Mucosa of rectum (tissue), 2 donors: ENCODE results near the gene FAM193A.

Experiments
- H3K27ac ChIP-seq, 2 donors: one replicate each; pipeline ENCODE4 v1.7.0; 2013; ENCODE audit warnings: inconsistent platforms in 2 of 2, low read depth in 2 of 2, low read length in 2 of 2
- H3K27me3 ChIP-seq, 2 donors: one replicate each; pipeline ENCODE4 v1.7.0; 2013; ENCODE audit warnings: low read length in 2 of 2; ENCODE audit not compliant: control insufficient read depth in 2 of 2, insufficient read depth in 2 of 2
- H3K36me3 ChIP-seq, 2 donors: one replicate each; pipeline ENCODE4 v1.7.0; 2013; ENCODE audit warnings: low read length in 2 of 2; ENCODE audit not compliant: control insufficient read depth in 2 of 2, insufficient read depth in 2 of 2
- H3K4me1 ChIP-seq, 2 donors: one replicate each; pipeline ENCODE4 v1.7.0; 2013; ENCODE audit warnings: low read length in 2 of 2, mild to moderate bottlenecking in 1 of 2; ENCODE audit not compliant: control insufficient read depth in 2 of 2, insufficient read depth in 2 of 2
- H3K4me3 ChIP-seq, 2 donors: one replicate each; pipeline ENCODE4 v1.7.0; 2013; ENCODE audit warnings: low read length in 2 of 2
- H3K9ac ChIP-seq, 2 donors: one replicate each; pipeline ENCODE4 v1.7.0; 2013; ENCODE audit warnings: low read length in 2 of 2, low read depth in 1 of 2, mild to moderate bottlenecking in 1 of 2
- H3K9me3 ChIP-seq, 2 donors: one replicate each; pipeline ENCODE4 v1.7.0; 2013; ENCODE audit warnings: low read length in 2 of 2; ENCODE audit not compliant: control insufficient read depth in 2 of 2
- donor health status: healthy.
- donor health status: Normal muscosa, but diverticular disease.

The FAM193A gene

DNA sequence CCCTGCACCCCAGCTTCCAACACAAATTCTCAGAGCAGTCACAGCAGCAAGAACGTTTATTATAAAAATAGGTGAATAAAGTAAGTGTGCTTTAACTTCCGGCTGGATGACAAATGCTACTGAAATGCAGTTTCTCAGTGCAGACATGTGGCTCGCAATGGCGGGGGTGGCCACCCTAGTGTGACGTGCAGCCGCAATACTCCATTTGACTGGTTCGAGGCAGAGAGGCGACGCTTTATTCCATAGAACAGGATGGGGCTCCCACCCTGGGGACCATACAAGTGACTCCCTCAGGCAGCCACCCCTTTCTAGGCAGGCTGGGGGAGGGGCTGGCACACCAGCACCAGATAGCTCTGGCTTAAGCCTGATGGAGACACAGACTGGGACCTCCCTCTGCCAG is 205.2 kb downstream of the FAM193A start:
- Histone ChIP-seq H3K4me1 (peaks cover 5 to 26% of the 10 kb centered on the region in 2 donors), H3K27me3 (no peaks in the 10 kb centered on the region), H3K36me3 (peaks cover 47 to 49% of the 10 kb centered on the region in 2 donors), H3K9ac (no peak overlapping the region), H3K9me3 (no peaks in the 10 kb centered on the region), H3K4me3 (no peak overlapping the region), H3K27ac (no peak overlapping the region)

DNA sequence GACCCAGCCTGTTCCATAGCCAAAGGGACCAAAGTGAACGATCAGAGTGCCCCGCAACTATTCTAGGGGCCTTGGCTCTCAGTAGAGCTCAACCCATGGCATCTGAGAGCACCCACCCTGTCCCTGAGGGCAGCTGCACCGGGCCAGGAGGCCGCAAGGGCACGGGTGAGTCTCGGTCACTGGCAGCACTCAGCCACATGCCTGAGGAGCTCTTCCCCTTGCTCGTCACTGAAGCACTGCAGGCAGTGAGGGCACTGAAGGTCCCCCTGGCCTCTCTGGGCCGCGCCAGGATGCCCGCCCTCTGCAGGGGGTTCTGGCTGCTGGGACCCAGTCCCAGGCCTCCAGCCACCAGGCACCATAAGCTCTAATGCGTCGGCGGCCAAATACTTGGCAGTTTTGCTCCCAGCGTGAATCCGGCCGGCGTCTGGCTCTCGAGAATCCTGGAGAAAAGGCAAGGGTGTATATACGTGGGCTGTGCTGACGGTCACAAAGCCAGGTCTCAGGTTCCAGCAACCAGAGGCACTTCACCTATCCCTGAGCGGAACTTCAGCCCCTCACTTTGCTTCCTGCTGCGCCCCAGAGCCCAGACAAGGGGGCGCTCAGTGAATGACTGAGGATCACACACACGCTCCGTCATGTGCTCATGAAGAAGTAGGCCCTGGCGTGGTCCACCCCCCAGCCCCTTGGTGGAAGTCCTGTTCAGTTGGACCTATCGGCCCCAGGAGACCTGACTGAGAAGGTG is 205.8 kb downstream of the FAM193A start:
- H3K4me3 ChIP-seq = no peak overlapping the region
- H3K9ac ChIP-seq = no peak overlapping the region
- no peaks in the 10 kb centered on the region for H3K27me3 ChIP-seq
- H3K9me3 ChIP-seq = no peaks in the 10 kb centered on the region
- H3K36me3 ChIP-seq = peaks cover 53 to 55% of the 10 kb centered on the region in 2 donors
- peaks cover 5 to 32% of the 10 kb centered on the region in 2 donors for H3K4me1 ChIP-seq
- H3K27ac ChIP-seq = no peak overlapping the region

DNA sequence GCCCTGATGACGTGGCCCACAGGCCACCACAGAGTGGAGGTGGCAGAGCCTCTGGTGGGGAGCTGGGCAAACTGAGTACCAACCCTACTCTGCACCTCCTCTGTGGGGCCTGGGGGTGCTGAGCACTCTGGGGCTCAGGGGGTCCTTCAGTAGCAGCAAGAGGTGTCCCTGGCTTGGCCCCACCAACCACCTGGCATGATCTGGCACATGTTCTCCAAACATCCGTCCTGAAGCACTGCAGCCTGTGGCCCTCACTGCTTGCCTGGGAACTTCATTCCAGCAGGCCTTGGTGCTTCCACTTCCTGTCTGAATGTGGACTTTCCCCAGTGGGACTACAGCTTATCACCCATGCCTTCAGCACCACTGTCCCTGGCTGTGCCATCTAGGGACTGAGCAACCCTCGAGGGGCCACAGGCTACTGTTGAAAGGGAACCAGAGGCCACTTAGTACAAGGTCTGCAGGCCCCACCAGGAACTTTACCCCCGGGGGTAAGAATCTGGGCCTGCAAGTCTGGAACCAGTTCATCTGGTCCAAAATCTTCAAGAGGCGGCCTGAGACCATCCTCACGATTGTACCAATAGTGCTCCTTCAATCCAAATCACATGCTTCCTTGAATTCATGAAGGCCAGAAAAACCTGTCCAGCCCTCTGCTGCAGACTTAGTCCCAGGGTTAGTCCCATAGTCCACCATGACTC is 206.5 kb downstream of the FAM193A start:
- Histone ChIP-seq H3K36me3 (peaks cover 58 to 62% of the 10 kb centered on the region in 2 donors), H3K4me3 (no peak overlapping the region), H3K27me3 (no peaks in the 10 kb centered on the region), H3K9ac (no peak overlapping the region), H3K27ac (no peak overlapping the region), H3K9me3 (no peaks in the 10 kb centered on the region), H3K4me1 (peaks cover 5 to 32% of the 10 kb centered on the region in 2 donors)

DNA sequence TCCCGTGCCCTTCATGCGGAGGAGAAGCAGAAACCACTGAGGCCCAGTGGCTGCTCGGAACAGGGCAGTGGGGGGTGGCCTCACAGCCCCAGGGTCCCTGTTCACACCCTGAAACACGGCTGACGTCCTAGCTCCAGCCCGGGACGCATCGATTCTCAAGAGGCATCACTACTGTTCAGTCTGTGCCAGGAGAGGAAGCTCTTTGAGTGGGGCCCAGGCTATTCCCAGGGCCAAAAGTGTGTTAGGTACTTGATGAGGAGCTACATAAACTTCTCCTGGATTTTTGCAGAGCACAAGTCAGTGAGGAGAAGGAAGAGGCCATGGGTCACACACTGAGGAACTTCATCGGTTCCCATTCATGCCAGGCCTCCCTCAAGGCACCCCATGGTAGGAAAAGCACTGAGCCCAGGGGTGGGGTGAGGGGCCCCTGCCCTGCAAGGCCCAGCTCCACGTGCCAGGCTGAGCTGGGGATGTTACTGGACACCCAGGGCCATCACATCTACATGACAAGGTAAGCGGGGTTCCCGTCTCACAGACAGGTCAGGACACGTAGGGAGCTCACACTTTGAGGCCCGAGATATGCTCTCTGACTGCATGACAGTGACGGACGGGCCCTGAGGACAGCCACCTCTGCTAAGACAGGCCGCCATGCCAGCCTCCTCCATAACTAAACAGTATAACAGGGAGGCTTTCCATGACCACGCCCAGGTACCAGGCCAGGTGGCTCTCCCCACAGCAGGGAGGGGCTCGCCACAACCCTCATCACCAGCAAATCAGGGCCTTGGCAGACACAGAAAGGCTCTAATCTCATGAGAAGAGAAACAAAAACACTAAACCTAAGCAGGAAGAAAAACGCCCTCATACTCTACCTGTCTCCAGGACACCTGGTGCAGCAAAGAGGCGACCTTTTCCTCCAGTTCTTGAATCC is 207.3 kb downstream of the FAM193A start:
- Histone ChIP-seq H3K27ac (peak overlapping the region; percentile 24 to 39), H3K36me3 (peaks cover 58 to 62% of the 10 kb centered on the region in 2 donors), H3K4me3 (no peak overlapping the region), H3K9ac (peak overlapping the region in 1 of 2 donors; percentile 7), H3K4me1 (peaks cover 5 to 32% of the 10 kb centered on the region in 2 donors), H3K27me3 (no peaks in the 10 kb centered on the region), H3K9me3 (no peaks in the 10 kb centered on the region)

DNA sequence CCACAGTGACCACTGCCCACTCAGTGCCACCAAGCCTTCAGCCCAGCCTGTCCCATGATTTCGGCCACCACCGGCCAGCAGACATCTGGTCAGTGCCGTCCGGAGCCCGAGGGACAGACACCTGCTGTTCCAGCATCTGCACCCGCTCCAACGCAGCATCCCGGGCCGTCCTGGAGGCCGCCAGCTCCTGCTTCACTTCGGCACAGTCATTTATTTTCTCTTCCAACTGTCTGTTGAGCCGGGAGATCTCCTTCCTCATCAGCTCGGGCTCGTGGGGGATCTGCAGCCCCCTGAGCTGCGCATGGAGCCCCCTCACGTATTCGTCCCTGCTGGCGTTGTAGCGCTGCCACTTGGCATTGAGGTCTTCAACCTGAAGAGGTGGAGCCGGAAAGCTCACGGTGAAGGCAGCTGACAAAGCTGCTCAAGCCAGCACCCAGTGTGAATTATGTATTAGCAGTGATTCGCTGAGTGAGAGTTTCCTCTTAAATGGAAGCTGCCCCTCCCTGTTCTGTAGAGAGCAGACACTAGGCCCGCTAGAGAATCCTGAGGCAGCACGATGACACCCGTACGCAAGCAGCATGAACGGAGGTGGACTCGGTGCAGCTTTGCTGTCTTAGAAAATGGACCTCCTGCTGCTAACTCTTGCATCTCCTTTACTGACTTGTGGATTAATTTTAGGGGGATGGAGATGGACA is 208.3 kb downstream of the FAM193A start:
- Histone ChIP-seq H3K9me3 (no peaks in the 10 kb centered on the region), H3K27me3 (no peaks in the 10 kb centered on the region), H3K4me1 (peaks cover 5 to 32% of the 10 kb centered on the region in 2 donors), H3K36me3 (peaks cover 58 to 62% of the 10 kb centered on the region in 2 donors), H3K27ac (peak overlapping the region; percentile 24 to 39), H3K9ac (peak overlapping the region in 1 of 2 donors; percentile 7), H3K4me3 (no peak overlapping the region)

DNA sequence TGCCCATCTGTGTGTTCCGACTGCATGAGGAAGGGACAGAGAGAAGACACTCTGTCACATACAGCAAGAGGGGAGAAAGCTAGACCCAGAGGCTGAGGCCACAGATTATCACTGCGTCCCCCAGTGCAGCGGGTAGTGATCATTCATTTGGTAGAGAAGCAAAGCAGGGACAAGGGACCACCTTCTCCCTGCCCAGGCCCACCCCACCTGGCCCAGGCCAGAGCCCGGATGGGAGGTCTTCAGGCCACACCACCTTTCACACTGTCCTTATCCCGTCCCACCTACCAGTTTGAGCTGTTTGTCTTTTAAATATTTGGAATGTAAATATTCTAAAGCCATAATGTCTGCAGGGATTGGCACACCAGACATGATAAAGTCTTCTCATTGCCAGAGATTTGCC is 209.1 kb downstream of the FAM193A start:
- no peak overlapping the region for H3K9ac ChIP-seq
- H3K27me3 ChIP-seq = no peaks in the 10 kb centered on the region
- no peak overlapping the region for H3K4me3 ChIP-seq
- peak overlapping the region in 1 of 2 donors; percentile 32 for H3K27ac ChIP-seq
- H3K4me1 ChIP-seq = peaks cover 5 to 35% of the 10 kb centered on the region in 2 donors
- H3K36me3 ChIP-seq = peaks cover 58 to 62% of the 10 kb centered on the region in 2 donors
- H3K9me3 ChIP-seq = no peaks in the 10 kb centered on the region

DNA sequence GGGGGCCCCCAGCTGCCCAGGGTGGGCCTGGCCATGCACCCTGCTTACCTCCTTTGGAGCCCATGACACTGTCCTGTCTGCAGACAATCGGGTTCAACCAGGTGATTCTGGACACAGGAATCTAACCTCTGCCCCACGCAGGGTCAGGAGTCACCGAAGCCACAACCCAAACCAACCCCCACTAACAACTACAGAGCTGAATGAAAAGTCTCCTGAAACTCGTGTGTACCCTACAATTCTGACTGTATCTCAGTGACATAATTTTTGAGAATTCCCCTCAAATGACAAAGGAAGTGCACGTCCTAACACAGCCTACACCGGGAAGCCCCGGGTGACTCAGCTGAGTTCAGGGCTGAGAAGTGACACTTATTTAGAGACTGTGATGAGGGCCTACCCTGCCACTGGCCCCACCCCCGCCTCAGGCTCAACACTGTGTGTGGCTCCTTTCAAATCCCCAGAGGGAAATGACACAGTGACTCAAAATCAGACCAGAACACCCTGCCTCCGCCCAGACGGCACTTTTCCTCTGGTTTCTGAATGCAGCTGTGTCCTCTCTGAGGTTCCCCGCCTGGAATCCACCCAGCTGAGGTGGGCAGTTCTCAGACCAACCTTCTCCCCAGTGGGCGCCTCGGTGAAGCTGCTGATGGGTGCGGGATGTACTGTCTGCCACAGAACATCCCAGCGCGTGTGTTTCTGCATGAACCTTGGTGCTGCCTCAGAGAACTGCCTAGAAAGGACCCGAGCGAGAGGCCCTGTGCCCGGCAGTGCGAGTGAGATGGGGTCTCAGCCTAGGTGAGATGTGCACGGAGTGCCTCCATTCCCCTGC is 209.7 kb downstream of the FAM193A start:
- no peak overlapping the region for H3K4me3 ChIP-seq
- no peaks in the 10 kb centered on the region for H3K27me3 ChIP-seq
- H3K4me1 ChIP-seq = peaks cover 10 to 42% of the 10 kb centered on the region in 2 donors
- H3K9ac ChIP-seq = no peak overlapping the region
- H3K36me3 ChIP-seq = peaks cover 58 to 61% of the 10 kb centered on the region in 2 donors
- H3K27ac ChIP-seq = peak overlapping the region in 1 of 2 donors; percentile 32
- H3K9me3 ChIP-seq = no peaks in the 10 kb centered on the region

DNA sequence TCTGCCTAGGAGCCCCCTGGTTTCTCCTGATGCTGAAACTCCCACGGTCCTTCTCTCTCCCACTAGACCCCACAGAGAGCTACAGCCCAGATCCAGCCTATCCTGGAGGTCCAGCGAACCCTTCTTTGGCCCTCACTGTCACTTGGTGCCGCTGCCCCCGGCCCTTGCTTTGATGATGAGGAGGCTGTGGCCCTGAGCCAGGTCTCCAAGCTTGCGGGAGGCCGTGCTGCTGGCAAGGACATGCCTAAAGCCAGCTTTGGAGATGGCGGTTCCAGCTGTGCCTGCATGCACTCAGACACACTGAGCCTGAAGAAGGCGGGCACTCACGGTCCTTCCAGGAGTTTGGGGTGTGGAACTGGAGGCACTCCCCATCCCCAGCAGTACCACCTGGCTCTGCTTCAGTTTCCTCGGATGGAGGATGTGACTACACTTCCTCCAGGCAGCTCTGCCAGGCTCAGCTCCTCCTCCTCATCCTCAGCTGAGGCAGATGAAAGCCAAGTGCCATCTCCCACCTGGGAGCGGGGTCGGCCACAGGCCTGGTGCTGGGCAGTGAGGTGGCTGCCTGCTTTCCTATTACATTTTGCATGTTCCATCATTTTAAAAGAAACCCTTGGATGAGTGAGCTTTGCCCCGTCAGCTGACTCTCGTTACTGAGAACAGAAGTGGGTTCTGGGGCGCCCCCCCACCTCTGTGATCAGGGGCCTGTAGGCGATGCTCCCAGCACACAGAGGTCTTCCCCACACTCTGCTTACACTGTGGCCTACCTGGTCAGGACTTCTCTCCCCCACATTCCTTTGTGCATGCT is 210.6 kb downstream of the FAM193A start:
- peaks cover 52 to 54% of the 10 kb centered on the region in 2 donors for H3K36me3 ChIP-seq

More for the DNA sequence above, 210.6 kb downstream of the FAM193A start:
- no peak overlapping the region for H3K9ac ChIP-seq
- H3K4me1 ChIP-seq = peaks cover 11 to 46% of the 10 kb centered on the region in 2 donors
- H3K9me3 ChIP-seq = no peaks in the 10 kb centered on the region
- H3K27me3 ChIP-seq = no peaks in the 10 kb centered on the region
- H3K27ac ChIP-seq = no peak overlapping the region
- no peak overlapping the region for H3K4me3 ChIP-seq
